HCT116 (cell line): ENCODE measurements around the gene RGMB. TPM values are rescaled to one million over a fixed set of nuclear protein-coding genes. Genes with fewer than 3 reads are reported as not detected.
A peak's percentile ranks its signal among the peaks of the same experiment; 100 is the strongest.

Experiments
- ATAC-seq: fragments of 200-7000 bp; cut with Tn5 transposase; 2 replicates; pipeline ENCODE4 v1.9.1; 2020; ENCODE audit warnings: mild to moderate bottlenecking, moderate library complexity
- BruUV-seq: library from RNA; stranded (reverse); fragments of 400-500 nt; replicated peaks from 2 replicates; lab custom pipeline; 2021; lab: Mats Ljungman, UMichigan
- CTCF ChIA-PET: fragments of 300-600 bp; sonication (Branson Sonifier 250); formaldehyde crosslinking; loops from one replicate; lab custom pipeline; 2021; ENCODE audit warnings: antibody characterized with exemption; lab: Charles Lee
- POLR2A ChIA-PET: fragments of 300-600, 350-600 bp; sonication (Branson Sonifier 250); formaldehyde crosslinking; loops from one replicate; lab custom pipeline; 2021; ENCODE audit warnings: antibody characterized with exemption; lab: Charles Lee
- RAD21 ChIA-PET, 2 experiments: fragments of 300-600 bp; sonication (Branson Sonifier 250); formaldehyde crosslinking; loops; one replicate each; lab custom pipeline; 2023; ENCODE audit warnings: low total read pairs in 2 of 2; ENCODE audit not compliant: uncharacterized antibody in 2 of 2, unreplicated experiment in 2 of 2, low non-redundant PET in 1 of 2; lab: Charles Lee
- DNase-seq: peaks from one replicate; pipeline ENCODE4 v3.0.0-alpha.2; 2010; ENCODE audit warnings: low read depth, low spot score
- H2AFZ ChIP-seq: fragments of 200-600 bp; shearing (Covaris generic), sonication (generic); 2 replicates; pipeline ENCODE4 v1.6.1; 2017; ENCODE audit warnings: low read depth, mixed run types, mixed read lengths, antibody characterized with exemption, low read length; ENCODE audit not compliant: poor library complexity, severe bottlenecking
- H3K27ac ChIP-seq: 2 replicates; pipeline ENCODE4 v1.5.1; 2012; ENCODE audit warnings: low read depth, low read length
- H3K27me3 ChIP-seq: fragments of 200-600 bp; sonication (generic); 2 replicates; pipeline ENCODE4 v1.6.1; 2016; ENCODE audit warnings: mixed run types, low read length, mixed read lengths; ENCODE audit not compliant: insufficient read depth
- H3K36me3 ChIP-seq, 2 experiments: fragments of 200-500 bp in 1 of 2; fragments of 200-600 bp in 1 of 2; sonication (Bioruptor generic) in 1 of 2; sonication (generic) in 1 of 2; 2 replicates each; pipeline versions ENCODE4 v1.5.1 to v1.6.1; 2014 to 2016; ENCODE audit warnings: low read length in 2 of 2, inconsistent platforms in 1 of 2, mixed read lengths in 1 of 2, mixed run types in 1 of 2; ENCODE audit not compliant: insufficient read depth in 2 of 2, control insufficient read depth in 1 of 2
- H3K4me1 ChIP-seq, 2 experiments: fragments of 200-600 bp in 1 of 2; sonication (generic) in 1 of 2; 2 replicates each; pipeline versions ENCODE4 v1.5.1 to v1.6.1; 2012 to 2017; ENCODE audit warnings: low read length in 2 of 2, inconsistent platforms in 1 of 2, mild to moderate bottlenecking in 1 of 2, mixed read lengths in 1 of 2, mixed run types in 1 of 2, moderate library complexity in 1 of 2; ENCODE audit not compliant: insufficient read depth in 2 of 2, control insufficient read depth in 1 of 2
- H3K4me2 ChIP-seq: fragments of 200-600 bp; sonication (generic); 2 replicates; pipeline ENCODE4 v1.6.1; 2017; ENCODE audit warnings: mixed run types, low read length, mixed read lengths
- H3K4me3 ChIP-seq, 2 experiments: fragments of 200-600 bp in 1 of 2; sonication (generic) in 1 of 2; replicated peaks in 1 of 2; 2 replicates each; pipeline ENCODE4 v1.5.1; 2011 to 2016; ENCODE audit warnings: low read length in 2 of 2, control low read depth in 1 of 2, low read depth in 1 of 2, mild to moderate bottlenecking in 1 of 2, mixed read lengths in 1 of 2, mixed run types in 1 of 2
- H3K79me2 ChIP-seq: fragments of 200-600 bp; sonication (generic); 2 replicates; pipeline ENCODE4 v1.6.1; 2017; ENCODE audit warnings: mild to moderate bottlenecking, mixed run types, low read length, moderate library complexity, mixed read lengths; ENCODE audit not compliant: insufficient read depth
- H3K9ac ChIP-seq: fragments of 200-600 bp; sonication (generic); 2 replicates; pipeline ENCODE4 v1.6.1; 2016; ENCODE audit warnings: low read length, mixed read lengths
- H3K9me2 ChIP-seq: fragments of 200-600 bp; sonication (generic), shearing (Covaris generic); 2 replicates; pipeline ENCODE4 v1.6.1; 2017; ENCODE audit warnings: mixed run types, mild to moderate bottlenecking, moderate library complexity; ENCODE audit not compliant: insufficient read depth
- H3K9me3 ChIP-seq, 2 experiments: fragments of 200-500 bp in 1 of 2; fragments of 200-600 bp in 1 of 2; sonication (Bioruptor generic) in 1 of 2; sonication (generic) in 1 of 2; 2 replicates each; pipeline ENCODE4 v1.6.1; 2014 to 2017; ENCODE audit warnings: low read length in 2 of 2, mixed read lengths in 2 of 2, inconsistent platforms in 1 of 2, low read depth in 1 of 2, mild to moderate bottlenecking in 1 of 2, mixed run types in 1 of 2, moderate library complexity in 1 of 2; ENCODE audit not compliant: control insufficient read depth in 1 of 2, insufficient read depth in 1 of 2
- H4K20me1 ChIP-seq: fragments of 200-600 bp; sonication (generic), shearing (Covaris generic); 2 replicates; pipeline ENCODE4 v1.6.1; 2017; ENCODE audit warnings: mixed run types, mild to moderate bottlenecking, moderate library complexity; ENCODE audit not compliant: insufficient read depth
- CEBPB ChIP-seq: IDR thresholded peaks from 2 replicates; pipeline ENCODE4 v1.6.1; 2012; ENCODE audit warnings: low read depth
- ELF1 ChIP-seq: IDR thresholded peaks from 2 replicates; pipeline ENCODE4 v1.6.1; 2012; ENCODE audit warnings: low read depth, borderline replicate concordance
- FOSL1 ChIP-seq: IDR thresholded peaks from 2 replicates; pipeline ENCODE4 v1.6.1; 2012; ENCODE audit warnings: low read depth
- MAX ChIP-seq: IDR thresholded peaks from 2 replicates; pipeline ENCODE4 v1.6.1; 2012
- POLR2A ChIP-seq: IDR thresholded peaks from 2 replicates; pipeline ENCODE4 v1.7.0; 2011; ENCODE audit warnings: borderline replicate concordance; ENCODE audit not compliant: insufficient read depth, insufficient read length; ENCODE audit errors: extremely low read depth
- POLR2AphosphoS5 ChIP-seq: IDR thresholded peaks from 2 replicates; pipeline ENCODE4 v1.6.1; 2011; ENCODE audit warnings: mild to moderate bottlenecking, low read depth, low read length, moderate library complexity
- RAD21 ChIP-seq: IDR thresholded peaks from 2 replicates; pipeline ENCODE4 v1.6.1; 2012; ENCODE audit warnings: low read depth, mild to moderate bottlenecking
- YY1 ChIP-seq: IDR thresholded peaks from 2 replicates; pipeline ENCODE4 v1.6.1; 2011; ENCODE audit warnings: low read length, low read depth, moderate library complexity, mild to moderate bottlenecking; ENCODE audit not compliant: insufficient replicate concordance; ENCODE audit errors: extremely low read depth
- intact Hi-C: fragments of 100-400 bp; cut with micrococcal nuclease; formaldehyde crosslinking; loops from 2 replicates; pipeline ENCODE4 v1.10.0; 2022
- total RNA-seq: library from RNA; stranded (reverse); gene quantifications from one replicate; pipeline ENCODE4 v1.2.1, GENCODE V29; 2021; ENCODE audit not compliant: unreplicated experiment
- TF ChIP-seq, protein P1 (sequence below), 3 experiments: fragments of 200-600 bp in 1 of 3; sonication (generic) in 1 of 3; IDR thresholded peaks in 2 of 3; conservative IDR thresholded peaks in 1 of 3; 2 replicates each; pipeline ENCODE4 v1.5.1; 2012 to 2017; ENCODE audit warnings: low read depth in 2 of 3, low read length in 2 of 3, antibody characterized with exemption in 1 of 3, borderline replicate concordance in 1 of 3, control low read depth in 1 of 3, mild to moderate bottlenecking in 1 of 3, mixed read lengths in 1 of 3, mixed run types in 1 of 3, moderate library complexity in 1 of 3; ENCODE audit not compliant: insufficient read depth in 1 of 3
- TF ChIP-seq, protein P2 (sequence below): IDR thresholded peaks from 2 replicates; pipeline ENCODE4 v1.6.1; 2011; ENCODE audit warnings: mild to moderate bottlenecking, low read length, moderate library complexity; ENCODE audit not compliant: insufficient replicate concordance; ENCODE audit errors: extremely low read depth

The RGMB gene
- total RNA-seq, 1 experiment from 2014 or later: 18.3 TPM

DNA sequence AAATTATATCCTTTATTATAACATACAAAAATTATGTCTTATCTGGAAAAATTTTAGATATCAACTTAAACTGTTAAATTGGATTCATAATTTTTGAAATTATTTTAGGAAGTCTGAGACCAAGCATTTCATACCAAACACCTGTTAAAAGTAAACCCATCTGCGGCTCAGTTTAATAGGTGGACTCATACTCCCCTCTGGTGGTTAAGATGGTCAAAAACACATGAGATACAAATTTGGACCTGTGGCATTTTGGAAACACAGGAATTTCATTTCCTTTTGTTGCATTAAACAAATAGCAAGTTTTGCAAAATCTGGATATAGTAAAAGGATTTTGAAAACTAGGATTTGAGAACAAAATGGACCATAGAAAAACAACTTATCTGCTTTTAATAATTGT lies 53.7 kb downstream of the RGMB start:
- no peaks in the 10 kb centered on the region for H4K20me1 ChIP-seq
- ATAC-seq: peak; percentile 73

DNA sequence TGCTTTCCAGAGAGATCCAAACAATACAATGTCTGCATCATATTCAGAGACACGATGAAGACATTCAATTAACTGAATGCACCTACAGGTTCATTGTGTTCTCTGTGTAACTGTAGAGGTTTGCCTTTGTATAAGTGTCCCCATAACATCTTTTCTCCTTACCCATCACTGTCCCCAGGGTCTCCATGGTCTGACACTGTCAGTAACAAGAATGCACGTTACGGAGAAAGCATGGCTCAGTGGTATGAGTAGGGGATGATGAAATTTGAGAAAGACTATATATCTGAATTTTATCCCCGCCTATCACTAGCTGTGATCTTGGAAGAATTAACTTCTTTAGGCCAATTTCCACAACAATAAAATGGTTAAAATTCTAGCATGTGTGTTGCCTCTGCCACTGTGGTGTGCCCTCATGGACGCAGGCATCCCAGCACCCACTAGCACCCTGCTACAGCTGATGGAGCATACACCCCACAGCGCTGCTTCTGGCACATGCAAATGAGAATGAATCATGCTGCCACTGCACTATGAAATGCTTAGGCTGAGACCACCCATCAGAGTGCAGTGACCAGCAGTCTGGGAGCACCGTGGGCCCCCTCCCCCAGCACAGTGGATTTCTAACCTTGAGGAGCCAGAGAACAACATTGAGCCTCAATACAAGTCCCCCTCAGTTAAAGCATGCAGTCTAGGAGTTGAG lies 54.3 kb downstream of the RGMB start:
- Histone ChIP-seq H3K27me3 (no peaks in the 10 kb centered on the region), H3K9ac (no peak overlapping the region), H3K79me2 (no peaks in the 10 kb centered on the region), H3K9me2 (no peaks in the 10 kb centered on the region), H3K27ac (no peak overlapping the region), H3K4me1 (no peaks in the 10 kb centered on the region), H3K4me2 (no peak overlapping the region), H4K20me1 (no peaks in the 10 kb centered on the region), H3K4me3 (no peak overlapping the region), H2AFZ (no peak overlapping the region), H3K36me3 (no peaks in the 10 kb centered on the region), H3K9me3 (no peaks in the 10 kb centered on the region)
- ATAC-seq: 0 out of 2 replicates have a peak, but pooled peaks have one; percentile 30
- POLR2A ChIA-PET: no interaction called here
- RAD21 ChIA-PET: no interaction called here
- no peak for DNase-seq
- no TSS peak for BruUV-seq
- CTCF ChIA-PET: interaction anchor here (1.0 kb wide), 1 partner anchor 24 kb away, joined by 3 read pairs; no protein-coding TSS in a partner anchor
- intact Hi-C loops: loop anchor here (1.0 to 10.0 kb wide), 4 partner anchors 59 to 1830 kb away; no protein-coding TSS in a partner anchor
- TF ChIP-seq FOSL1 (no peak), POLR2AphosphoS5 (no peak), CEBPB (no peak), ELF1 (no peak), MAX (no peak), POLR2A (no peak)
- TF ChIP-seq, protein P1, sequence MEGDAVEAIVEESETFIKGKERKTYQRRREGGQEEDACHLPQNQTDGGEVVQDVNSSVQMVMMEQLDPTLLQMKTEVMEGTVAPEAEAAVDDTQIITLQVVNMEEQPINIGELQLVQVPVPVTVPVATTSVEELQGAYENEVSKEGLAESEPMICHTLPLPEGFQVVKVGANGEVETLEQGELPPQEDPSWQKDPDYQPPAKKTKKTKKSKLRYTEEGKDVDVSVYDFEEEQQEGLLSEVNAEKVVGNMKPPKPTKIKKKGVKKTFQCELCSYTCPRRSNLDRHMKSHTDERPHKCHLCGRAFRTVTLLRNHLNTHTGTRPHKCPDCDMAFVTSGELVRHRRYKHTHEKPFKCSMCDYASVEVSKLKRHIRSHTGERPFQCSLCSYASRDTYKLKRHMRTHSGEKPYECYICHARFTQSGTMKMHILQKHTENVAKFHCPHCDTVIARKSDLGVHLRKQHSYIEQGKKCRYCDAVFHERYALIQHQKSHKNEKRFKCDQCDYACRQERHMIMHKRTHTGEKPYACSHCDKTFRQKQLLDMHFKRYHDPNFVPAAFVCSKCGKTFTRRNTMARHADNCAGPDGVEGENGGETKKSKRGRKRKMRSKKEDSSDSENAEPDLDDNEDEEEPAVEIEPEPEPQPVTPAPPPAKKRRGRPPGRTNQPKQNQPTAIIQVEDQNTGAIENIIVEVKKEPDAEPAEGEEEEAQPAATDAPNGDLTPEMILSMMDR (IDR thresholded peaks at IDR 0.05 in 2 of 3, conservative IDR thresholded peaks at IDR 0.05 in 1 of 3; ENCODE audit: borderline replicate concordance in 1 of 3, insufficient read depth in 1 of 3, low read depth in 2 of 3, low read length in 2 of 3): no peak
- TF ChIP-seq, protein P2, sequence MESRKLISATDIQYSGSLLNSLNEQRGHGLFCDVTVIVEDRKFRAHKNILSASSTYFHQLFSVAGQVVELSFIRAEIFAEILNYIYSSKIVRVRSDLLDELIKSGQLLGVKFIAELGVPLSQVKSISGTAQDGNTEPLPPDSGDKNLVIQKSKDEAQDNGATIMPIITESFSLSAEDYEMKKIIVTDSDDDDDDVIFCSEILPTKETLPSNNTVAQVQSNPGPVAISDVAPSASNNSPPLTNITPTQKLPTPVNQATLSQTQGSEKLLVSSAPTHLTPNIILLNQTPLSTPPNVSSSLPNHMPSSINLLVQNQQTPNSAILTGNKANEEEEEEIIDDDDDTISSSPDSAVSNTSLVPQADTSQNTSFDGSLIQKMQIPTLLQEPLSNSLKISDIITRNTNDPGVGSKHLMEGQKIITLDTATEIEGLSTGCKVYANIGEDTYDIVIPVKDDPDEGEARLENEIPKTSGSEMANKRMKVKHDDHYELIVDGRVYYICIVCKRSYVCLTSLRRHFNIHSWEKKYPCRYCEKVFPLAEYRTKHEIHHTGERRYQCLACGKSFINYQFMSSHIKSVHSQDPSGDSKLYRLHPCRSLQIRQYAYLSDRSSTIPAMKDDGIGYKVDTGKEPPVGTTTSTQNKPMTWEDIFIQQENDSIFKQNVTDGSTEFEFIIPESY: no peak

More for the DNA sequence above, 53.7 kb downstream of the RGMB start:
- intact Hi-C loops: loop anchor here (1.0 to 10.0 kb wide), 4 partner anchors 58 to 1830 kb away; no protein-coding TSS in a partner anchor
- ChIA-PET RAD21 (no interaction called here), POLR2A (no interaction called here), CTCF (no interaction called here)
- no peaks in the 10 kb centered on the region for H3K79me2 ChIP-seq
- H3K27me3 ChIP-seq: no peaks in the 10 kb centered on the region
- H3K27ac ChIP-seq: no peak overlapping the region
- BruUV-seq: no TSS peak
- no peaks in the 10 kb centered on the region for H3K9me2 ChIP-seq
- no peak overlapping the region for H3K9ac ChIP-seq
- no peak overlapping the region for H2AFZ ChIP-seq
- no peak overlapping the region for H3K4me2 ChIP-seq
- no peak overlapping the region for H3K4me3 ChIP-seq
- DNase-seq: peak; percentile 45
- TF ChIP-seq RAD21 (peak; percentile 78), YY1 (no peak)
- TF ChIP-seq, protein P1 (IDR thresholded peaks at IDR 0.05 in 2 of 3, conservative IDR thresholded peaks at IDR 0.05 in 1 of 3; ENCODE audit: borderline replicate concordance in 1 of 3, insufficient read depth in 1 of 3, low read depth in 2 of 3, low read length in 2 of 3): peak; percentile 28 to 65 (median 58); a peak in 5 of 6 replicates
- no peaks in the 10 kb centered on the region for H3K4me1 ChIP-seq
- no peaks in the 10 kb centered on the region for H3K9me3 ChIP-seq
- no peaks in the 10 kb centered on the region for H3K36me3 ChIP-seq
